ENCODE data around the gene RBM12. TPM values are rescaled to one million over a fixed set of nuclear protein-coding genes. Genes with fewer than 3 reads are reported as not detected.
A peak's percentile ranks its signal among the peaks of the same experiment; 100 is the strongest.

Gene RBM12
- total and polyA plus RNA-seq, 4 donors: 9.5 to 75.0 (median 39.4) TPM

DNA sequence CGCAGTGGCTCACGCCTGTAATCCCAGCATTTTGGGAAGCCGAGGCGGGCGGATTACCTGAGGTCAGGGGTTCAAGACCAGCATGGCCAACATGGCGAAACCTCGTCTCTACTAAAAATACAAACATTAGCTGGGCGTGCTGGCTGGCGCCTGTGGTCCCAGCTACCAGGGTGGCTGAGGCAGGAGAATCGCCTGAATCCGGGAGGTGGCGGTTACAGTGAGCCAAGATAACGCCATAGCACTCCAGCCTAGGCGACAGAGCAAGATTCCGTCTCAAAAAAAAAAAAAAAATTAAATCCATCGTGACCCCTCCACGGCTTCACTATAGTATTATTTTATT lies 1.2 kb upstream of the RBM12 start:
- Histone ChIP-seq H3K4me1 (ENCODE audit: control insufficient read depth in 5 of 5, insufficient read depth in 5 of 5, low read length in 5 of 5) (peaks cover 0 to 25% (median 7%) of the 10 kb centered on the region in 5 donors), H3K9me3 (ENCODE audit: control insufficient read depth in 4 of 4, insufficient read depth in 3 of 4, low read length in 3 of 4) (no peaks in the 10 kb centered on the region), H3K36me3 (ENCODE audit: control insufficient read depth in 4 of 4, insufficient read depth in 4 of 4, low read length in 4 of 4) (peaks cover 2 to 10% (median 9%) of the 10 kb centered on the region in 4 donors), H3K4me3 (no peak overlapping the region), H3K27me3 (ENCODE audit: control insufficient read depth in 3 of 3, insufficient read depth in 3 of 3, low read length in 2 of 3) (no peaks in the 10 kb centered on the region), H3K27ac (ENCODE audit: low read depth in 1 of 2, low read length in 1 of 2) (no peak overlapping the region), H3K9ac (ENCODE audit: insufficient read depth in 1 of 2, low read length in 2 of 2) (no peak overlapping the region)
- WGBS, 2 donors: 98 to 99% methylated on average over 17 of the region's 17 CpGs
- ATAC-seq (ENCODE audit: insufficient read depth, low FRiP score) (no peak), DNase-seq (no peak)
- TF ChIP-seq, protein P1, sequence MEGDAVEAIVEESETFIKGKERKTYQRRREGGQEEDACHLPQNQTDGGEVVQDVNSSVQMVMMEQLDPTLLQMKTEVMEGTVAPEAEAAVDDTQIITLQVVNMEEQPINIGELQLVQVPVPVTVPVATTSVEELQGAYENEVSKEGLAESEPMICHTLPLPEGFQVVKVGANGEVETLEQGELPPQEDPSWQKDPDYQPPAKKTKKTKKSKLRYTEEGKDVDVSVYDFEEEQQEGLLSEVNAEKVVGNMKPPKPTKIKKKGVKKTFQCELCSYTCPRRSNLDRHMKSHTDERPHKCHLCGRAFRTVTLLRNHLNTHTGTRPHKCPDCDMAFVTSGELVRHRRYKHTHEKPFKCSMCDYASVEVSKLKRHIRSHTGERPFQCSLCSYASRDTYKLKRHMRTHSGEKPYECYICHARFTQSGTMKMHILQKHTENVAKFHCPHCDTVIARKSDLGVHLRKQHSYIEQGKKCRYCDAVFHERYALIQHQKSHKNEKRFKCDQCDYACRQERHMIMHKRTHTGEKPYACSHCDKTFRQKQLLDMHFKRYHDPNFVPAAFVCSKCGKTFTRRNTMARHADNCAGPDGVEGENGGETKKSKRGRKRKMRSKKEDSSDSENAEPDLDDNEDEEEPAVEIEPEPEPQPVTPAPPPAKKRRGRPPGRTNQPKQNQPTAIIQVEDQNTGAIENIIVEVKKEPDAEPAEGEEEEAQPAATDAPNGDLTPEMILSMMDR (IDR thresholded peaks at IDR 0.05; ENCODE audit: control extremely low read depth, extremely low read depth): no peak

DNA sequence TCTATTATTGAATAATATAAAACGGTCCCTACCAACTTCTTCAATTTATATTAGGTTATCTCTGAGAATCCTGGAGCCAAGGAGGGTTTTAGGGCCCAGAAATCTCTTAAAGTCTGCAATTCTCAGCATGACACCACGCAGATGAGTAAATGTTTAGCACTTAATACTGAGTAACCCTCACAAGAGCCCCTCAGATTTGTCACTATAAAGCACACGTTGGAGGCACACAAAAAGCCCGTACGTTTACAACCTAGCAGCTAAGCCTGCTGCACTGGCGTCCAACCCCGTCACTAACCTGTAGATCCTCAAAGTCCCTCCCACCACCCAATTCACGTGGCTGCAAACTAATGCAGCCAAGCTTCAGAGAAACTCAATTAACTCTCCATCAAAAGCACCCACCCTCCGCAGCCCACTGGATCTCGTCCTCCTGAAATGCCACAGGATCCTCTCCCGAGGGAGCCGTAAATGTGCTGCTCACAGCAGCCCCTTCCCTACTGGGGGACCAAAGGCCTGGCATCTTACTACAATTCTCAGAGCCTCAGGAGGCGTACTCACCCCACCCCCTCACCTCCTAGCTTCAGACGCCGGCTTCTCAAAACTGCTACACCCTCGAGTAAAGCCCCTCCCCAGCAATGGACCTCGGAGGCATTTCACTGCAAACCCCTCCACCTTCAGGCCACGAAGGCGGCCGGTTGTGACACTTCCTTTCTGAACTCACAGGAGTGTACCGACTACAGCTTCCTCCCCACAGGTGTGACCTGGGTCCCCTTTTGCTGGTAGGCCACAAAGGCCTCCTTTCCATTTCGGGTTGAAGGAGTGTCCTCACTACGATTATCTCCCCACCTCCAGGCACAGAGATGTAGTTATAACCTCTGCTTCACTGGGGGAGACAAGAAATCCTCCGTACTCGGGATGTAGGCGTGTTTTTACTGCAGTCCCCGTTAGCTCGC lies 909 bp downstream of the RBM12 start:
- peak; percentile 61 to 67 (median 61) for DNase-seq
- 0% methylated on average over 28 of the region's 28 CpGs for WGBS, 2 donors

DNA sequence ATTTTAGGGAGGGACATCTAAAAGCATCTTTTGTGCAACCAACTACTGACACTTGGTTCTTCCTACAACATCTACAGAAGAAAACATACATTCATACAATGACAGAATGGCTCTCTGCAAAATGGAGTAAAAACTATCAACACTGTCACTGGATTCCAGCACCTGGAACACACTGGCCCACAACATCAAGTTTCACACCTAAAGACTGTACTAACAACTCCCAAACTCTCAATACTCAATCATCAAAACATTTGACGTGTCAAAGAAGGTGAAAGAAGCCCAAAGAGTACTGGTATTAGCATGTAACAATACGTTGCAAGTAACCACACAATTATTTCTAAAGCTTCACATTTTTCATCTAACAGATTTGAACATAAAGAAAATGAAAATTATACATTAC lies 2.1 kb downstream of the RBM12 start:
- ATAC-seq (ENCODE audit: insufficient read depth, low FRiP score) (no peak), DNase-seq (no peak)
- Histone ChIP-seq H3K36me3 (ENCODE audit: control insufficient read depth in 4 of 4, insufficient read depth in 4 of 4, low read length in 4 of 4) (no peaks in the 10 kb centered on the region), H3K4me1 (ENCODE audit: control insufficient read depth in 5 of 5, insufficient read depth in 5 of 5, low read length in 5 of 5) (peaks cover 5 to 26% (median 8%) of the 10 kb centered on the region in 5 donors), H3K9ac (ENCODE audit: insufficient read depth in 1 of 2, low read length in 2 of 2) (peak overlapping the region in 1 of 2 donors; percentile 84), H3K4me3 (no peak overlapping the region), H3K27ac (ENCODE audit: low read depth in 1 of 2, low read length in 1 of 2) (no peak overlapping the region), H3K9me3 (ENCODE audit: control insufficient read depth in 4 of 4, insufficient read depth in 3 of 4, low read length in 3 of 4) (no peaks in the 10 kb centered on the region), H3K27me3 (ENCODE audit: control insufficient read depth in 3 of 3, insufficient read depth in 3 of 3, low read length in 2 of 3) (no peaks in the 10 kb centered on the region)
- TF ChIP-seq, protein P1 (IDR thresholded peaks at IDR 0.05; ENCODE audit: control extremely low read depth, extremely low read depth): no peak
- WGBS, 2 donors: 20 to 25% methylated on average over 2 of the region's 2 CpGs

More for the DNA sequence above, 909 bp downstream of the RBM12 start:
- TF ChIP-seq, protein P1 (IDR thresholded peaks at IDR 0.05; ENCODE audit: control extremely low read depth, extremely low read depth): no peak
- Histone ChIP-seq H3K9ac (ENCODE audit: insufficient read depth in 1 of 2, low read length in 2 of 2) (peak overlapping the region; percentile 84 to 100), H3K36me3 (ENCODE audit: control insufficient read depth in 4 of 4, insufficient read depth in 4 of 4, low read length in 4 of 4) (no peaks in the 10 kb centered on the region), H3K4me1 (ENCODE audit: control insufficient read depth in 5 of 5, insufficient read depth in 5 of 5, low read length in 5 of 5) (peaks cover 3 to 25% (median 8%) of the 10 kb centered on the region in 5 donors), H3K27ac (ENCODE audit: low read depth in 1 of 2, low read length in 1 of 2) (peak overlapping the region; percentile 94 to 99), H3K9me3 (ENCODE audit: control insufficient read depth in 4 of 4, insufficient read depth in 3 of 4, low read length in 3 of 4) (no peaks in the 10 kb centered on the region), H3K27me3 (ENCODE audit: control insufficient read depth in 3 of 3, insufficient read depth in 3 of 3, low read length in 2 of 3) (no peaks in the 10 kb centered on the region), H3K4me3 (peak overlapping the region; percentile 93)
- peak; percentile 8 for ATAC-seq (ENCODE audit: insufficient read depth, low FRiP score)

Measured in lung (tissue), 12 donors.